GM12875 (cell line): ENCODE results near the gene KDF1.
"Not testable (repeated sequence)": the region's sequence is repeated elsewhere in the genome, so short reads cannot be mapped to it uniquely, and the experiment has no call there.

Experiments used
- H3K4me3 ChIP-seq: one replicate; pipeline ENCODE4 v1.5.1; 2011; ENCODE audit warnings: low read depth, low read length, control low read depth
- CTCF ChIP-seq: IDR thresholded peaks from 2 replicates; pipeline ENCODE4 v1.5.1; 2011; ENCODE audit warnings: low read depth, mild to moderate bottlenecking, control low read depth, inconsistent platforms, low read length, moderate library complexity, borderline replicate concordance; ENCODE audit not compliant: insufficient read depth

Gene KDF1

GRCh38 chr1:26991310-26992116 is 31.2 kb upstream of the KDF1 start:
- no peak overlapping the region for H3K4me3 ChIP-seq

GRCh38 chr1:26989403-26990109 is 29.3 kb upstream of the KDF1 start:
- H3K4me3 ChIP-seq, result not testable (repeated sequence)

More at GRCh38 chr1:26991310-26992116, 31.2 kb upstream of the KDF1 start:
- TF ChIP-seq CTCF, result no peak

GRCh38 chr1:26986658-26987057 is 26.4 kb upstream of the KDF1 start:
- no peak for TF ChIP-seq CTCF
- no peak overlapping the region for H3K4me3 ChIP-seq

GRCh38 chr1:26984291-26984690 is 24.0 kb upstream of the KDF1 start:
- no peak overlapping the region for H3K4me3 ChIP-seq
- no peak for TF ChIP-seq CTCF

- no peak for TF ChIP-seq CTCF
Observed at GRCh38 chr1:26983863-26984262, 23.6 kb upstream of the KDF1 start.

GRCh38 chr1:26981146-26981846 is 21.0 kb upstream of the KDF1 start:
- no peak overlapping the region for H3K4me3 ChIP-seq
- TF ChIP-seq CTCF, result no peak

More at GRCh38 chr1:26983863-26984262, 23.6 kb upstream of the KDF1 start:
- no peak overlapping the region for H3K4me3 ChIP-seq

GRCh38 chr1:26978901-26979300 is 18.6 kb upstream of the KDF1 start:
- H3K4me3 ChIP-seq, result no peak overlapping the region
- no peak for TF ChIP-seq CTCF
